ENCODE results near the gene XPC. TPM values are rescaled to one million over a fixed set of nuclear protein-coding genes. Genes with fewer than 3 reads are reported as not detected.

XPC gene
- polyA plus RNA-seq, 1 donor, result 18.1 TPM

GRCh38 chr3:14147617-14148016 lies 30.8 kb downstream of the XPC start:
- no peak for DNase-seq (ENCODE audit: low read depth)

- no peak for DNase-seq (ENCODE audit: low read depth)
Observed at GRCh38 chr3:14147066-14147435, 31.4 kb downstream of the XPC start.

GRCh38 chr3:14146381-14147065 lies 31.9 kb downstream of the XPC start:
- DNase-seq (ENCODE audit: low read depth), result no peak

DNA sequence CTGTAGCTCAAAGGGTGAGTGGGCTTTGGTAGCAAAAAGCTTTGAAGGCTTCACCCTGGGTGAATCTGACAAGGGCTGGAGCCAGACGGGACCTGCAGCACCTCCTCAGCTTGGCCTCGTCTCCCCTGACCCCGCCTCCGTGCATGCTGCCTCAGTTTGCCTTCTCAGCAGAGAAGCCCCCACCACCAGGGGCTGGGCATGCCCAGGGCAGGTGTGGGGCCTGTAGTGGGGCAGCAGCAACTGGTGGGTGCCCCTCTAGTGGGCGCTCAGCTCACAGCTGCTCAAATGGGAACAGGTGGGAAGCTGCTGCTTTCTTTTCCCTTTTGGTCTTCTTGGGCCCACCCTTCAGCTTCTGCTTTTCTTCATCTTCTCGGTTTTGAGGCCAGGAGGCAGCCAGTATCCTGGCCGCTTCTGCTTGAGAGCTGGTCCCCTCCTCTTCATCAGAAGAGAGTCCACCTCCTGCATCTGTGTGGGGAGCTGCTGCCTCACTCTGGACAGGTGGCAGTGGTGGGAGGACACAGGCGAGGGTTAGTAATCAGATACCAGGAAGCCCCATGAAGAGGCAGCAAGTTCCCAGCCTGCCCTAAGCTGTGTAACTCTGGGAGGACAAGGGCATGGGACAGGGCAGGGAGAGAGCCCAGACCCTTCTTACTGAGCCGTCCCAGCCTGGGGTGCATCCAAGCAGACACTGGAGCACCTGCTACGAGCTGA lies 32.6 kb downstream of the XPC start:
- no peak for DNase-seq (ENCODE audit: low read depth)

DNA sequence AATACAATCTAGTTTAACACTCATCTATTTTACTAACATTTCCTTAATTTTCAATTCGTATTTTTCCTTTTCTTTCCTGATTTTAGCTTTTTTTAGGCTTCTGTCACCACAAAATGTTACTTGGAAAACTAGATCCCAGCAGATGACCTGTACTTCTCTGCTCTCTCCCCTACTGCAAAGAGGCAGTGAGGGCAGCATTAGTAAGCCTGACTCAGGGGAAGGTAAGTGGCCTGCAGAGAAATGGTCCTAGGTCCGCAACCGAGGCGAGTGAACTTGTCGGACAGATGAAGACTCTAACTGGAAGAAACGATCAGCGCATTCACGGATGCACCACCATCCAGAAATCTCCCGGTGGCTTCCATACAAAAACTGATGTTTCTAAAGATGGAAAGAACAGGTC lies 33.2 kb downstream of the XPC start:
- no peak for DNase-seq (ENCODE audit: low read depth)

DNA sequence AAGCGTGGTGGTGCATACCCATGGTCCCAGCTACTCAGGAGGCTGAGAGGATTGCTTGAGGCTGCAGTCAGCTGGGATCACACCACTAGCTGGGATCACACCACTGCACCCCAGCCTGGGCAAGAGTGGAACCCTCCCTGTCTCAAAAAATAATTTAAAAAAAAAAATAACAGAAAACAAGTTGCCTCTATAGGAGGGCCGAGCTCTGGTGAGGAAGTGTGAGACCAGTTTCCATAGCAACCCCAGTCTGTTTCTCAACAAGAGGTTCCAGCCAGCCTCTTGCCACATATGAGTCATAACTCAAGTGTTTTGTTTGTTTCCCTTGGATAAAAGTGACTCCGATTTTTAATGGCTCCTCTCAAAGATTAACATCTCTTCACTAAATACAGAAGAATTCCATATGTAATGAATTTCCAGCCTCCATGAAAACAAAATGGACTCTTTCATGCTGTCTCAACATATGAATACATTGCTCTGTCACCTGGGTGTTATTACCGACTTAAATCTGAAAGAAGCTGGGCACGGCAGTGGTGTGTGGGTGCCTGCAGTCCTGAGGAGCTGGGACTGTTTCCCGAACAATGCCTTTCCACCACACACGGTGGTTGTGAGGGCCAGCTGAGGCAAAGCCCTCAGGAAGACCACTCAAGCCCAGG lies 33.9 kb downstream of the XPC start:
- DNase-seq (ENCODE audit: low read depth), result peak; percentile 96

- no peak for DNase-seq (ENCODE audit: low read depth)
Observed at GRCh38 chr3:14143271-14144225, 34.9 kb downstream of the XPC start.

DNA sequence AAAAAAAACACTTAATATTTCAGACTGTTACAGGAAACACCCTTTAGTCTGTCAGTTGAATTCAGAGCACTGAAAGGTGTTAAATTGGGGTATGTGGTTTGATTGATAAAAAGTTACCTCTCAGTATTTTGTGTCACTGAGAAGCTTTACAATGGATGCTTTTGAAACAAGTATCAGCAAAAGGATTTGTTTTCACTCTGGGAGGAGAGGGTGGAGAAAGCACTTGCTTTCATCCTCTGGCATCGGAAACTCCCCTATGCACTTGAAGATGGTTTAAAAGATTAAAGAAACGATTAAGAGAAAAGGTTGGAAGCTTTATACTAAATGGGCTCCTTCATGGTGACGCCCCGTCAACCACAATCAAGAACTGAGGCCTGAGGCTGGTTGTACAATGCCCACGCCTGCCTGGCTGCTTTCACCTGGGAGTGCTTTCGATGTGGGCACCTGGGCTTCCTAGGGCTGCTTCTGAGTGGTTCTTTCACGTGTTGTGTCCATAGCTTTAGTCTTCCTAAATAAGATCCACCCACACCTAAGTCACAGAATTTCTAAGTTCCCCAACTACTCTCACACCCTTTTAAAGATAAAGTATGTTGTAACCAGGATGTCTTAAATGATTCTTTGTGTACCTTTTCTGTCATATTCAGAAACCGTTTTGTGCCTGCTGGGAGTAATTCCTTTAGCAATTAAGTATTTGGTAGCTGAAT lies 35.7 kb downstream of the XPC start:
- no peak for DNase-seq (ENCODE audit: low read depth)

DNA sequence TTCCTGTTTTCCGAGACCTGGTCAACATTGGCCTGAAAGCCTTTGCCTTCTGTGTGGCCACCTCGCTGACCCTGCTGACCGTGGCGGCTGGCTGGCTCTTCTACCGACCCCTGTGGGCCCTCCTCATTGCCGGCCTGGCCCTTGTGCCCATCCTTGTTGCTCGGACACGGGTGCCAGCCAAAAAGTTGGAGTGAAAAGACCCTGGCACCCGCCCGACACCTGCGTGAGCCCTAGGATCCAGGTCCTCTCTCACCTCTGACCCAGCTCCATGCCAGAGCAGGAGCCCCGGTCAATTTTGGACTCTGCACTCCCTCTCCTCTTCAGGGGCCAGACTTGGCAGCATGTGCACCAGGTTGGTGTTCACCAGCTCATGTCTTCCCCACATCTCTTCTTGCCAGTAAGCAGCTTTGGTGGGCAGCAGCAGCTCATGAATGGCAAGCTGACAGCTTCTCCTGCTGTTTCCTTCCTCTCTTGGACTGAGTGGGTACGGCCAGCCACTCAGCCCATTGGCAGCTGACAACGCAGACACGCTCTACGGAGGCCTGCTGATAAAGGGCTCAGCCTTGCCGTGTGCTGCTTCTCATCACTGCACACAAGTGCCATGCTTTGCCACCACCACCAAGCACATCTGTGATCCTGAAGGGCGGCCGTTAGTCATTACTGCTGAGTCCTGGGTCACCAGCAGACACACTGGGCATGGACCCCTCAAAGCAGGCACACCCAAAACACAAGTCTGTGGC lies 36.6 kb downstream of the XPC start:
- DNase-seq (ENCODE audit: low read depth), result no peak

DNA sequence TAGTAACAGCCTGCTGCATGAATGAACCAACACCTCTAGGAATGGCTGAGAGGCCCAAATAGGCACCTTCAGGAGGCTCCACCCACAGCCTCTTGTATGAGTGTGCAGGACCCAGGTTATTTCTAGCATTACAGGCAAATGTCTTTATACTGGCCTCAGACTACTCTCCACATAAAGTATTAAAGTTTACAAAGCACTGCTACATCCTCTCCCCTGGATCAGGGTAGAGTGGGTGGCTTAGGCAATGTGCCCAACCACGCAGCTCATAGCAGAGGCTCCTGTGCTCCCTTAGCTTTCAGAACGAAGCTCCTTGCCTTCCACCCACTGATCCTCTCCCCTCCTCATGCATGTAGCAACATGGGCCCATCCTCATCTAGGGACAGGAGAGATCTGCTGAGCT lies 37.3 kb downstream of the XPC start:
- DNase-seq (ENCODE audit: low read depth), result no peak

DNA sequence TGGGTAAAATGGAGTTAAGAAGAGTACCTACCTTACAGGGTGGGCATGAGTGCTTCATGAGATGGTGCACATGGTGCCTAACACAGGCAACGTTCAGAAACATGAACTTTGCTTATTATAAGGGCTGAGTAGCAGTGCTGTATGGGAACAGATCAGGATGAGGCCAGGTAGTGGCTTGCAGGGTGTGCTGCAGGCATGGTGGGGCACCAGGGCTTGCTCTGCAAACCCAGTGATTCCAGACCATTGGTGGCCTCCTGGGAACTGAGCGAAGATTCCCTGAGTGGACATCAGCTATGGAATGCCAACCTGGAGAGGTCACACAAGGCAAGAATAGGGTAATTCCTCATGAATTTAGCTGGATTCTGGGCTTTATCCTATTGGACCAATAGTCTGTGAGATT lies 37.7 kb downstream of the XPC start:
- DNase-seq (ENCODE audit: low read depth), result no peak

DNA sequence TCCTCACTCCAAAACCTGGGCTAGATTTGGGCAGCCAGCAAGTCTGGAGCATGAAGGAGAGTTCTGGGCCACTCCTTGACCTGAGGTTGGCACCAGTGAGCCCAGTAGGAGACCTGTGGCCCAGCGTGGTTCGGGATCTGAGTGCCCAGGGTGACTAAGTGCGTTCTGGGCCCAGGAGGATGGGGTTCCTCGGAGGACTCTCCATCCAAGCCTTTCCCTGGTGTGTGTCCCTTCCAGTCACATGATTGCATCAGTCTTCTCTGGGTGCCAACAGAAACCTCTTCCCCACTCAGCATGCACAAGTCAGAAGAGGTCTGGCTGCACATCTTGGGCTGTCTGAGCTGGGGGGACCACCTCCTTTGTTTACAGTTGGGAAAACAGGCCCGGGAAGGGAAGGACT lies 38.6 kb downstream of the XPC start:
- DNase-seq (ENCODE audit: low read depth), result no peak

GRCh38 chr3:14138878-14139655 lies 39.3 kb downstream of the XPC start:
- no peak for DNase-seq (ENCODE audit: low read depth)

DNA sequence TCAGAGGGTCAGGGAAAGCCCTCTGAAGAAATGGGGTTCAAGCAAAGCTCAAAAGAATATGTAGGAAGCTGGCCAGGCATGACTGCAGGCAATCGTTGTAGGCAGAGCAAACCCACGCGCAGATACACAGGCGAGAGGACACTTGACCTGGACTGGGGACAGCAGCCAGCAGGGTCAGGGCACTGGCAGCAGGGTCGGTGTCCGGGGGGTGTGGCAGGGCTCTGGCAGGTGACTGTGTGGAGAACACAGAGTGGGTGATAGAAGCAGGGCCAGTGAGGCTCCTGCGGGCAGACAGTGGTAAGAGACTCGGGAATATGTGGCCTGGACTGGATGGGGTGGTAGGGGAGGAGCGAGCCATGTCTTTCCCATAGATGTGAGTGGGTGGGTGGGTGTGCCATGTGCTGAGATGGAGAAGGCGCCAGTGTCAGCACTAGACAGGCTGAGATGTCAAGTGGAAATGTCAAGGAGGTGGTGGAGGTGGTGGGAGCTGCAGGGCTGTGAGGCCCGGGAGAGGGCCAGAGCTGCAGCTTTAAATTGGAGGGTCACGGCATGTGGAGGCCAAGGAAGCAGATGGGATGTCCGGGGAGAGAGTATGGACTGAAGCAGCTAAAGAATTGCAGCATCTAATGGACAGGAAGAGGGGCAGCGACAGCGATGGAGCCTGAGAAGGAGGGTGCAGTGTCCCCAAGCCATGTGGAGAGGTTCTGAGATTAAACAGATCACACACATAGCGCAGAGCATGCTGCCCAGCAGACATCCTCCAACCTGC lies 40.1 kb downstream of the XPC start:
- DNase-seq (ENCODE audit: low read depth), result no peak

- no peak for DNase-seq (ENCODE audit: low read depth)
Observed at GRCh38 chr3:14137445-14137844, 41.0 kb downstream of the XPC start.

GRCh38 chr3:14137004-14137403 lies 41.4 kb downstream of the XPC start:
- no peak for DNase-seq (ENCODE audit: low read depth)

DNA sequence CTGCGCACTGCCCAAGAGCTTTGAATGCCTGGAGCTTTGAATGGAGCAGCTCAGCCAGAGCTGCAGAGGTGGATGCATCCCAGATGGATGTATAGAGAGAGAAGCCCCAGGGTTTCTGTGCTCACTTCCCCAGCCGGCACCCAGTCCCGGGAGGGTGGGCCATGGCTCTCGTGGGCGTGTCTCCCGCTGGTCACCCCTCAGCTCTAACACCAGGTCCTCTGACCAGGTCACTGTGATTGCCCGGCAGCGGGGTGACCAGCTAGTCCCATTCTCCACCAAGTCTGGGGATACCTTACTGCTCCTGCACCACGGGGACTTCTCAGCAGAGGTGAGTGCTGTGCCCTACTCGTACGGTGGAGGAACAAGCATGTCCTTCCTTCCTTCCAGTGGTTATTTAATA lies 42.8 kb downstream of the XPC start:
- no peak for DNase-seq (ENCODE audit: low read depth)

- DNase-seq (ENCODE audit: low read depth), result no peak
Observed at GRCh38 chr3:14134291-14134690, 44.1 kb downstream of the XPC start.

DNA sequence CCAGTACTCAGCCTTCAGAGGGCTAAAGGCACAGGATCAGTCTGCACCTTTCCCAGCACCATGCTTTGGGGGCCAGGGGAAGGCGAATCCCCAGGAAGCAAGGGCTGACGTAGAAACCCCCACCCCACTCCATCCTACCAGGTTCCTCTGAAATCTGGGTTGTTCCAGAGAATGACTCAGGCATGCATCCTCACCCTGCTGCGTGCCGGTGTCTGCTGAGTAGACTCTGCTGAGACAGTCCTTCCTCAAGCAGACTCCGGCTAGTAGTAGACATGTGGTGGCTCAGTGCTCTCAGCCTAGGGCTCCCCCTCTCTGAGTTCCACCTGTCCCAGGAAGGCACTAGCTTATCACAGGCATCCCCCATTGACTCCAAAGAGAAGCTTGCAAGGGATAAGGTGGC lies 44.5 kb downstream of the XPC start:
- DNase-seq (ENCODE audit: low read depth), result no peak
